CD4-positive, alpha-beta T cell (primary cell): ENCODE measurements around the gene ADA. TPM values are rescaled to one million over a fixed set of nuclear protein-coding genes. Genes with fewer than 3 reads are reported as not detected.

Experiments
- ATAC-seq: fragments of 200-7000 bp; cut with Tn5 transposase; one replicate; pipeline ENCODE4 v1.10.0; 2022; ENCODE audit warnings: mild to moderate bottlenecking; ENCODE audit not compliant: poor library complexity
- CTCF ChIA-PET: fragments of 350-600 bp; sonication (Branson Sonifier 250); formaldehyde crosslinking; loops from one replicate; lab custom pipeline; 2021; ENCODE audit warnings: antibody characterized with exemption, inconsistent platforms; lab: Charles Lee
- POLR2A ChIA-PET: fragments of 350-600 bp; sonication (Branson Sonifier 250); formaldehyde crosslinking; loops from one replicate; lab custom pipeline; 2021; ENCODE audit warnings: antibody characterized with exemption, inconsistent platforms; lab: Charles Lee
- DNase-seq, 14 experiments: peaks; one replicate each; pipeline ENCODE4 v3.0.0-alpha.2; 2013 to 2020; ENCODE audit warnings: mixed read lengths in 2 of 14
- H3K27ac ChIP-seq, 2 donors: one replicate each; pipeline versions ENCODE4 v1.5.1 to v1.7.0; 2013; ENCODE audit warnings: low read length in 2 of 2, low read depth in 1 of 2, mild to moderate bottlenecking in 1 of 2
- H3K27me3 ChIP-seq, 2 experiments: 1 replicate in 1 of 2; 2 replicates in 1 of 2; pipeline versions ENCODE4 v1.6.1 to v1.7.0; 2013; ENCODE audit warnings: low read length in 2 of 2, control low read depth in 1 of 2, mild to moderate bottlenecking in 1 of 2, moderate library complexity in 1 of 2; ENCODE audit not compliant: insufficient read depth in 2 of 2, control insufficient read depth in 1 of 2
- H3K36me3 ChIP-seq: one replicate; pipeline ENCODE4 v1.6.1; 2013; ENCODE audit warnings: low read length, control low read depth; ENCODE audit not compliant: insufficient read depth
- H3K4me1 ChIP-seq: one replicate; pipeline ENCODE4 v1.6.1; 2013; ENCODE audit warnings: low read length, control low read depth; ENCODE audit not compliant: insufficient read depth
- H3K4me3 ChIP-seq: one replicate; pipeline ENCODE4 v1.5.1; 2013; ENCODE audit warnings: mild to moderate bottlenecking, low read length, moderate library complexity
- H3K9me3 ChIP-seq, 2 experiments: 1 replicate in 1 of 2; 2 replicates in 1 of 2; pipeline versions ENCODE4 v1.6.1 to v1.7.0; 2013; ENCODE audit warnings: low read length in 2 of 2, mild to moderate bottlenecking in 2 of 2, control low read depth in 1 of 2, moderate library complexity in 1 of 2; ENCODE audit not compliant: control insufficient read depth in 1 of 2, insufficient read depth in 1 of 2
- H3K27ac Mint-ChIP-seq: one replicate; pipeline ENCODE4 v1.8.0; 2020; ENCODE audit warnings: mixed read lengths
- H3K27me3 Mint-ChIP-seq: one replicate; pipeline ENCODE4 v1.8.0; 2021; ENCODE audit warnings: mixed read lengths
- H3K36me3 Mint-ChIP-seq: one replicate; pipeline ENCODE4 v1.8.0; 2021; ENCODE audit warnings: low read depth, mixed read lengths
- H3K4me1 Mint-ChIP-seq: one replicate; pipeline ENCODE4 v1.8.0; 2021; ENCODE audit warnings: low read depth, mixed read lengths
- H3K4me3 Mint-ChIP-seq: one replicate; pipeline ENCODE4 v1.8.0; 2020; ENCODE audit warnings: mild to moderate bottlenecking, mixed read lengths
- H3K9me3 Mint-ChIP-seq: one replicate; pipeline ENCODE4 v1.8.0; 2020; ENCODE audit warnings: mixed read lengths
- CTCF ChIP-seq: fragments of 200-600 bp; IDR thresholded peaks from one replicate; pipeline ENCODE4 v1.8.0; 2022; ENCODE audit warnings: antibody characterized with exemption, mild to moderate bottlenecking
- intact Hi-C, 2 experiments: fragments of 100-400 bp; cut with DNase I in 1 of 2; cut with micrococcal nuclease in 1 of 2; formaldehyde crosslinking; loops; one replicate each; pipeline versions ENCODE4 v1.15.1 to v1.9.0; 2023 to 2025; cut with DNase I, micrococcal nuclease
- total RNA-seq, 174 experiments: library from RNA in 2 of 174; stranded (reverse) in 2 of 174; gene quantifications; one replicate each; pipeline ENCODE4 v1.2.3 and lab custom pipeline; 2021 to 2026

ADA gene
- total RNA-seq, 2 experiments from 2014 or later = 31.7 to 32.8 TPM

GRCh38 chr20:44660581-44660980, 9.1 kb upstream of the ADA start:
- Histone ChIP-seq H3K27me3 (no peaks in the 10 kb centered on the region), H3K36me3 (no peaks in the 10 kb centered on the region), H3K4me1 (no peaks in the 10 kb centered on the region), H3K27ac (no peak overlapping the region), H3K9me3 (peaks cover 0 to 4% of the 10 kb centered on the region in 2 experiments), H3K4me3 (no peak overlapping the region)
- no peak for TF ChIP-seq CTCF
- peaks cover 5% of the 10 kb centered on the region for H3K4me1 Mint-ChIP-seq
- POLR2A ChIA-PET = no interaction called here
- H3K27ac Mint-ChIP-seq = no peak overlapping the region
- no peaks in the 10 kb centered on the region for H3K27me3 Mint-ChIP-seq
- DNase-seq (peak in 2 of 14 experiments; percentile 49 to 62), ATAC-seq (no peak)
- peaks cover 60% of the 10 kb centered on the region for H3K36me3 Mint-ChIP-seq
- no peak overlapping the region for H3K4me3 Mint-ChIP-seq
- CTCF ChIA-PET = interaction anchor here (1.0 kb wide), 1 partner anchor 24 kb away, joined by 3 read pairs; no protein-coding TSS in a partner anchor
- H3K9me3 Mint-ChIP-seq = no peaks in the 10 kb centered on the region
- intact Hi-C loops = no loop called here

DNA sequence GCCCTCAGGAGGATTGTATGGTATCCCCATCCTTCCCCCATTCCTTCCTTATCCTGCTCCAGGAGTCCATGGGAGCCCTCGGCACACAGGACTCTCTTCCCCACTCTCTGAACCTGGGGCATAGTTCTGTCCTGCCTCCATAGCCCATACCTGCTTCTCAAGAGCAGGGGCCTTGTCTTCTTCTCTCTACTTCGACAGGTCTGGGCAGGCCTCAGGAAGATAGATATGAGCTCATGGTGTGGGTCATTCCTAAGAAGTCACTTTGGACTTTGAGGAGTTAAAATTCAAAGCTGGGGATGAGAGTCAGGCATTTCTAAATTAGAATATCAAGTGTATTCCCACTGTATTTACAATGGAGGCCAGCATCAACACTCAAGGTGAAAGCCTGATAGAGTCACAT, 8.4 kb upstream of the ADA start:
- POLR2A ChIA-PET = no interaction called here
- intact Hi-C loops = no loop called here
- H3K9me3 ChIP-seq = peaks cover 0 to 4% of the 10 kb centered on the region in 2 experiments
- H3K4me3 ChIP-seq = no peak overlapping the region
- CTCF ChIA-PET = no interaction called here
- H3K4me1 Mint-ChIP-seq = peaks cover 5% of the 10 kb centered on the region
- H3K27me3 Mint-ChIP-seq = no peaks in the 10 kb centered on the region
- TF ChIP-seq CTCF = no peak
- DNase-seq (no peak), ATAC-seq (no peak)
- no peak overlapping the region for H3K27ac Mint-ChIP-seq
- H3K4me1 ChIP-seq = no peaks in the 10 kb centered on the region
- H3K36me3 Mint-ChIP-seq = peaks cover 58% of the 10 kb centered on the region
- no peaks in the 10 kb centered on the region for H3K27me3 ChIP-seq
- no peaks in the 10 kb centered on the region for H3K36me3 ChIP-seq
- H3K27ac ChIP-seq = no peak overlapping the region
- no peak overlapping the region for H3K4me3 Mint-ChIP-seq
- no peaks in the 10 kb centered on the region for H3K9me3 Mint-ChIP-seq

- Mint-ChIP-seq H3K36me3 (peaks cover 48% of the 10 kb centered on the region), H3K4me3 (no peak overlapping the region)
Measured at GRCh38 chr20:44658810-44659209, 7.3 kb upstream of the ADA start.

More at GRCh38 chr20:44658810-44659209, 7.3 kb upstream of the ADA start:
- no peaks in the 10 kb centered on the region for H3K27me3 Mint-ChIP-seq
- no peak for DNase-seq
- peaks cover 0 to 4% of the 10 kb centered on the region in 2 experiments for H3K9me3 ChIP-seq
- ATAC-seq = no peak
- intact Hi-C loops = no loop called here
- CTCF ChIA-PET = no interaction called here
- H3K27me3 ChIP-seq = no peaks in the 10 kb centered on the region
- no peak for TF ChIP-seq CTCF
- POLR2A ChIA-PET = no interaction called here
- no peaks in the 10 kb centered on the region for H3K9me3 Mint-ChIP-seq
- no peak overlapping the region for H3K27ac ChIP-seq
- H3K4me1 ChIP-seq = no peaks in the 10 kb centered on the region
- no peak overlapping the region for H3K4me3 ChIP-seq
- H3K36me3 ChIP-seq = no peaks in the 10 kb centered on the region
- H3K4me1 Mint-ChIP-seq = no peaks in the 10 kb centered on the region
- H3K27ac Mint-ChIP-seq = no peak overlapping the region
